GM18873 (cell line): ENCODE measurements around the gene MIR17HG.
"Not testable (repeated sequence)": the region's sequence is repeated elsewhere in the genome, so short reads cannot be mapped to it uniquely, and the experiment has no call there.

ENCODE experiments used
- ATAC-seq: cut with Tn5 transposase; IDR thresholded peaks from one replicate; pipeline ENCODE4 v1.9.1; 2021; ENCODE audit warnings: mild to moderate bottlenecking, moderate library complexity, moderate number of reproducible peaks; ENCODE audit not compliant: unreplicated experiment, low FRiP score

Gene MIR17HG

DNA sequence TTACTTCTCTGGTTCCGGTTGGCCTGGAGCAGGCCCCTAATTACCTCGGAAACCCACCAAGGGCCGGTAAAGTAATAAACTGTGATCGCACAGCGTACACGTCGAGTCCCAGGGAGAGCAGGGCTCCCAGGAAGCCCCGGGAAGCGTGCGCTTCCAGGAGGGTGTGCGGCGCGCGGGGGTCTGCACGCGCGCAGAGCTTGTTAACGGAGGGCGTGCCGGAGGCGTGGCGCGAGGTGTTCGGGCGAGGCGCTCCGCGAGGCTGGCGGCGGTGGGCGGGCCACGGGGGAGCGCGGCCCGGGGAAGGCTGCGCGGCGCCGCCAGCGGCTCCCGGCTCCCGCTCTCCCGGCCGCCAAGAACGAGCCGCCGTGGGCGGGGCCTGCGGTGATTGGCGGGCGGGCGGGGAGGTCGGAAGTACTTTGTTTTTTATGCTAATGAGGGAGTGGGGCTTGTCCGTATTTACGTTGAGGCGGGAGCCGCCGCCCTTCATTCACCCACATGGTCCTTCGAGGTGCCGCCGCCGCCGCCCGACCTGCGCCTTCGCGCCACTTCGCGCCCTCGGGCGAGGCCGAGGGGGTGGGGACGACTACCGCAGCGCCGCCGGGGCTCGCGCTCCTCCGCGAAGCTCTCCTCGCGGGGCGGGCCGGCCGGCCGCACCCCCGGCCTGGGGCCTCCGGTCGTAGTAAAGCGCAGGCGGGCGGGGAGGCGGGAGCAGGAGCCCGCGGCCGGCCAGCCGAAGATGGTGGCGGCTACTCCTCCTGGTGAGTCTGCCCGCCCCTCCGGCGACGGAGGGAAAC, at the start of gene MIR17HG:
MIR17HG (plus strand) TSS at position 486 of the 794 bp plus-strand sequence.
- peak; percentile 52 for ATAC-seq

DNA sequence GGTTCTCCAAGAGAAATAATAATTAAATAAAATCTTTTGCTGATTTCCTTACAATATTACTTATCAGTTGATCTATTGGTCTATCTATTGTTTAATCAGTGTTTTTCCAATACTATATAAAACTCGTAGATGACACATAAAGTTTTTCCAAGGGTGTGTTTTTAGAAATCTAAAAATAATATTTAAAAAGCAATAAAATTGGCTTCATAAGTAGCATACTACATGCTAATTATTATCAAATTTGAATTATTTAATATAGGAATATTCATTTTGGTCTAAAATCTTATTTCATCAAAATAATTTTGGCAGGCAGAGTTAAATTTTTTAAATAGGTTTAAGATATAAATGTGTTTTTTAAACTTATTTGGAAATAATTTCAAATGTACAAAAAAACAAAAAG, 49.4 kb upstream of the MIR17HG start:
- ATAC-seq: no peak

DNA sequence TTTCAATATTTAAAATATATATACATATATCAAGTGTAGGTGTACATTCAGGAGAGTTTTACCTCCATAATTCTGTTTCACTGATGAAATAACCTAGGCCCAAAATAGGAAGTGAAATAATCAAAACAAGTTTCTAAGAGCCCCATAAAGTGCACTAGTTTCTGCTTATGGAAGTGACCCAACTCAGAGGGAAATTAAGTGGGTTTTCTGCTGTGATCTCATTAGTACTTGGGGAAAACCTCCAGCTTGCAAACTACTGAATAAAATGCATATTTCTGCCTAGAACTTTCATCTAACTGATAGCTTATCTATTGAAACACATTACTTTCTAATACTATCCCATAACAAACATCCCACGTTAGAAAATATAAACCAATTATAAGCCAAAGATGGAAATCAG, 45.4 kb upstream of the MIR17HG start:
- peak; percentile 86 for ATAC-seq

DNA sequence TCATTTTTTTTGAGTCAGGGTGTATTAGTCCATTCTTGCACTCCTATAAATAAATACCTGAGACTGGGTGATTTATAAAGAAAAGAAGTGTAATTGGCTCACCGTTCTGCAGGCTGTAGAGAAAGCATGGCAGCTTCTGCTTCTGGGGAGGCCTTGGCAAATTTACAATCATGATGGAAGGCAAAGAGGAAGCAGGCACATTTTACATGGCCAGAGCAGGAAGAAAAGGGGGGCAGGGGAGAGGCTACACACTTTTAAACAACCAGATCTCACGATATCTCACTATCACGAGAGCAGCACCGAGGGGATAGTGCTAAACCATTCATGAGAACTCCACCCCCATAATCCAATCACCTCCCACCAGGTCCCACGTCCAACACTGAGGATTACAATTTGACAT, 44.5 kb upstream of the MIR17HG start:
- ATAC-seq: no peak

DNA sequence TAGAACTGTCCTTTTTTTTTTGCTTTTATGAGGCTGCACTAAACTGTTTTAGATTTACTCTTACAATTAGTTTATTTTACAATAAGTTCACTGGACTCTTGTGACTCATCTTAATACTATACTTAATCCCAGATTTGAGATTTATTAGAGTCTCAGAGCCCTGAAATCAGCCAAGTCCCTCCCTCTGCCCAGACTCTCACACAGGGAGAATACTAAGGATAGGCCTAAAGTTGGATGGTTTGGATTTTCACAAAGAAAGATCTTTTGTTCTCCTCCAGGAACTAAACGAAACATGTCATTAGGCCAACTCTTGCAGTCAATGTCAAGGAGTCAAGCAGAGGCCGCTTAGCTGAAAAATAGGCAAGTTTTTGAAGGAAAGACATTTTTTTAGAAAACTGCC, 42.7 kb upstream of the MIR17HG start:
- ATAC-seq: no peak

DNA sequence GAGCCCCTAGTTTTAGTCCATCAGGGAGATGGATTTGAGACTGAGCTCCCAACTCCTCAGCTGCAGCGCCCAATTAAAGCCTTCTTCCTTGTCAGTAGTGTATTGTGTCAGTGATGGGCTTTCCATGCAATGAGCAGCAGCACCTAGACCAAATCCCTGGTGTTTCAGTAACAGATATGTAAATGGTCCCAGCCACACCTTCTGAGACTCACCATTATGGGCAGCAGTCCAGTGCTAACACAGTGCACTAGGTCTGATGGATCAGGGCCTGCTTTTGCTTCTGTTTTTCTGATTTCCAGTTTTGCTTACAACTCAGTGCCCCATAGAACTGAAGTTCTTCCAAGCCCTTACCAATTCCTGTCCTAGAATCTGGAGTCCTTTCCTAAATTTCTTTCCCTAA, 41.8 kb upstream of the MIR17HG start:
- ATAC-seq: no peak

DNA sequence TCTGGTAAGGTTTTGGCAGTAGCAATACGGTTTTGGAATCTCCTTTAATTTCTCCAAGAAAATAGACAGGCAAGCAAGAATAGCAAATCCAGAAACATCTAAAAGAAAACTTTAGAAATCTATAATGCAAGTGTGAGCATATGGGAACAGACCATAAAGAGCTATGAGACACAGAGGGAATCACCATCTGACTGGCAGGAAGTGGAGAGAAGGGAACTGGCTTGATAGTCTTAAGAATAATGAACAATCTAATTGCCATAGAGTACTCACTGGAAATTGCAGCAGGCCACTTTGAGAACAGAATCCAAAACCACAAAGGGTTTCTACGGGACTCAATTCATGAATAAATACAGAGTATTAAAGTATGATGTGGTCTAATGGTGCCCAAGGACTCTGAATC, 39.6 kb upstream of the MIR17HG start:
- ATAC-seq: no peak

DNA sequence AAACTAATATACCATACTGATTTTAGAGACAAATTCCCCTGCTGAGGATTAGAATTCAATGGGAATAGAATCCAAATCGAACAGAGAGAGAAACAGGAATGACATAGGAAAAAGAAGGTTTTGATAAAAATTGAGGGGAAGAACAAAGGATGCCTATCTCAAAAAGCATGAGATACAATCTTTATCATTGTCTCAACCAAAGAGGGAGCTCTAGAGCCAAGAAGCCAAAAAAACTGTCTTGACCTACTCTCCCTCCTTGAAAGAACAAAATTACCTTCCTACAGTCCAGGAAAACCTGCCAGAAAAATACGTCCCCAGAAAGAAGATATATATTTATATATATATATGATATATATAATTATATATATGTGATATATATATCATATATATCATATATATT, 39.2 kb upstream of the MIR17HG start:
- no peak for ATAC-seq

DNA sequence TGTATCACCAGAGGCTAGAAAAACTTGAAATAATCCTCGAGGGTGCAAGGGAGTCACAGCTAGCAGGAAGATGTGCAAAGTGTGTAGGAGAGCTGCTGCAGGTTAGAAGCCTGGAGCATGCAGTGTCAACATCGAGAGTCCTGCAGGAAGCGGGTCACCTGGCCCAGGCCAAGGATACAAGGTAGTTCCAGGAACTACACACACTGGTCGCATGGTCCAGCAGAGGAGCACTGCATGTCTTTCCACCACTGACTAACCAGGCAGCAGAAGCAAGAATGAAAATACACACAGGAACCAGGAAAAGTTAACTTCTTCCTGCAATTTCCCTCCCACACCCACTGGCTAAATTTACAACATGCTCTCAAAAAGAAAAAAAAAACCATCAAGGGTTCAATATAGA, 36.0 kb upstream of the MIR17HG start:
- no peak for ATAC-seq

DNA sequence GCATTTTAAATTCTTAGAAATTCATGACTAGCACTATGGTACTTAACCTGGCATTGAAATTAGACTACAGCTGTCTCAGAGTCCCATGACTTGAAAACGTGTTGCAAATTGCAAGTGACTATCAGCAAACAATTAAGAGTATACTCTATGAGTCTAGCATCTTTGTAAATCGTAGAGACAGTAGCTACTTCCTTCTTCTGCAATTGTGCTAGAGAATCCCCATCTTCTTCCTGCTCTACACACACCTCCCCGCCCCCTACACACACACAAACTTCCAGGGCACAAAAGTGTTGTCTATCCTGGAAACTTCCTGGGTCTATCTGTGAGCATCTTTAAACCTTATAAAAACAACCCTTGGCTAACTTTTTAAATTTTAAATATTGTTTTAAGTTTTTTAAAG, 35.2 kb upstream of the MIR17HG start:
- no peak for ATAC-seq

DNA sequence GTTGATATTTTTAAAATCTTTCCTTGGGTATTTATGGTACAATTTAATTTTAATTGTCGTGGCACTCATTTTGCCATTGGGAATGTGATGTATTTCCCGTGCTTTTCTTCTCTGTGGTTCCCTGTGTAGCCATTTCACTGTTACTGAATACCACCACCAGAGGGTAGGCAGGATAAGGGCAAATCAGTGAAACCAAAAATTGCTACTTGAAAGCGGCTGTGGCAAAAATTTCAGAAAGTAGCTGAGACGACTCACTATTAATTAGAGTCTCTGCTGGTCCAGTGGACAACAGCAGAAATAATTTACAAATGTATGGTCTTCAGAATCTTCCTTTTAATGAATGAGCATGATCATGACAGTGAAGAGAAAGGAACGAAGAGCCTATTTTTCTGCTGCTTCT, 34.4 kb upstream of the MIR17HG start:
- peak; percentile 74 for ATAC-seq

DNA sequence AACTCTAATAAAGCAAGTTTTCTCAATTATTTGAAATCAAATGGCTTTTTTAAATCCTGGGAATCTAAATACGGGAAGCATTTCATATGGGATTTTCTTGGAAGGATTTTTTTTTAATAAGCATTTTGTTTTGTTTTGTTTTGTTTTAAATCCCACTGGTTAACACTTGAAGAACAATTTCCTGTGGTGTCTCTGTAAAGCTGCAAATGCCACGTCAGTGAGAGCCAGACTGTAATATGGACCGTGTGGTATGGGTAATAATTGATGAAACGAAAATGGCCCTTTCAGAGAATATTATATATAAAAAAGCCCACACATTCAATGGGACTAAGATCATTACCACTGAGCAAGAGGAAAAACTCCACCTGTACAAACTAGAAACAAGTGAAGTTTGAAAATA, 33.9 kb upstream of the MIR17HG start:
- ATAC-seq: peak; percentile 75

DNA sequence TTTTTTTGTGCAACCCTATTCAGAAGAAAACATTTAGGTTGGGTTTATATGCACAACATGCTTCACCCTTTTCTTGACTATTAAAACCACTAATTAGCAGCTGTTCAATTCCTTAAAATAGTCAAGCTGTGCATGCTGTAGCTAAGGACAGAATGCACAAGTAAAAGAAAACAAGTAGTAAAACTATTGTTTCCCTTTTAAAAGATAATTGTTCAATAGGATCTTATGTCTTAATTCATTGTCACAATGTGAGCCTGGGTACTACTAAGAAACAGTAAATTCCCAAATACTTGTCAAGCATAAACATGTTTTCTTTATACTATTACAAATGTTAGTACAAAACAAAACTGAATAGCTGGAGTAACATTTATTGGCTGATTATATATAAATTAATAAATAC, 32.6 kb upstream of the MIR17HG start:
- ATAC-seq: no peak

DNA sequence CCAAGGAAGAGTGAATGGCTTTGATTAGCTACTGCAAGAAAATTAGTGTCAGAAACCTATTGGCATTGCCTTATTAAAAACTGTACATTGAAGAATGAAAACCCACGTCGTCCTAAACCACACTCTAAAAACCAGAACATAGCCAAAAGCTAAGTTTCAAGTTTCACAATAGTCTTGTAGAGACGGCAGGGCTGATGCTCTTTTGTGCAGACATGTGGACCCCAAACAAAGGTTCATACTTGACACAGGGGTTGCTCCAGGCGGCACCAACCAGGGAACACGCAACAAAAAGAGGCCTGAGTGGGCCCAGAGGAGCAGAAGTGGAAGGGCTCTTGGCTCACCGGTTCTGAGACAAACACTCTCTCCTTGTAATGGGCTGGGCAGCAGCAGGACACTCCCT, 28.6 kb upstream of the MIR17HG start:
- ATAC-seq: no peak

DNA sequence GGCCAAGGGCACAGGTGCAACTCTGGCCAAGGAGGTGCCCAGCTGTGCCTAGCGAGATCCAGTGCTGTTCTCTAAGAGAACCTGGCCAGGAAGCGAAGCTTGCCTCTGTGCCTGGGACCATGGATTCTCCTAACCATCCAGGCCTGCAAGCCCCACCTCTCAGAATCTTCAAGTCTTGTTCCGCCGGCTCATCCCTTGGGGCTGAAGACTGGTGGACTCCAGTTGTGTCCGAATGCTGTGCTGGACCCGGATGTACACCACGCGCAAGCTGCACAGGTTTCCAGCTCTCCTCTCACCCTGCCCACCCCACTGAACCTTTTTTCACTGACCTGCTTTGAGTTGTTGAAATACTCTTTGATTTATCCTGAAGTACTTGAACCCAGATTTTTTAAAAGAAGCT, 27.5 kb upstream of the MIR17HG start:
- ATAC-seq: no peak

DNA sequence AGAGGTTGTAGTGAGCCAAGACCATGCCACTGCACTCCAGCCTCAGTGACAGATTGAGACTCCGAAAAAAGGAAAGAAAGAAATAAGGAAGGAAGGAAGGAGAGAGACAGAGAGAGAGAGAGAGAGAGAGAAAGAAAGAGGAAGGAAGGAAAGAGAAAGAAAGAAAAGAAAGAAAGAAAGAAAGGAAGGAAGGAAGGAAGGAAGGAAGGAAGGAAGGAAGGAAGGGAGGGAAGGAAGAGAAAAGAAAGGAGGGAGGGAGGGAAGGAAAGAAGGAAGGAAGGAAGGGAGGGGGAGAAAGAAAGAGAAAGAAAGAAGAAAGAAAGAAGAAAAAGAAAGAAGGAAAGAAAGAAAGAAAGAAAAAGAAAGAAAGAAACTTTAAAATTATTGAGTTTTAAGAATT, 26.5 kb upstream of the MIR17HG start:
- ATAC-seq: not testable (repeated sequence)

DNA sequence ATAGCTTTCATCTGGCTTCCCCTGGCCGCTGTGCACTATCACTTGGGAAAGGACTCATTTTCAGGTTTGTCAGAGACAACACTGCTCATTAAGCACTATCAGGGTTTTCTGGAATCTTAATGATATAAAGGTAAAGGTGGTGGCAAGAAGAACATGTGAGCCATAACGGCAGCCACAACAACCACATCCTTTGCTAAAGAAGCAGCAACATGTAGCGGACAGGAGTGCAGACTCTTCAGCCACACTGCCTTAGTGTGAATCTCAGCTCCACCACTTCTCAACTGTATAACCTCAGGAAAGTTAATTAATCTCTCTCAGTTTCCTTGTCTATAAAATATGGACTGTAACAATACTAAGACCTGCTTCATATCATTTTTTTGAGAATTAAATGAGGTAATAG, 24.1 kb upstream of the MIR17HG start:
- ATAC-seq: no peak

DNA sequence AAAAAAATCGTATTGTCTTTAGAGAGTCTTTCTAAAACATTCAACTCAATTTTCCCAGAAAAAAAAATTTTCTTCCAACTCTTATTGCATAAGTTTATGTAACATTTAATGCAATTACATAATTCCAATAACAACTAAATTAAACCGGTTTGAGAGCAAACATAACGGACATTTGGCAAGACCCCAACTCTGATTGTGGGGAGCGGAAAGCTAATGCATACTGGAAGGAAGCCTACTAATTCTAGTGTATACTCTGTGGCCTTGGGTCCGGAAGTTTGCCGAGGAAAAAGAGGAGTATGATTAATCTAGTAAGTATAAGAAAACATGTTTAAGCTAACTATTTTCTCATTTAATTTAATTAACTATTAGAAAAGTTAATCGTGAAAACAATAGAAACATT, 21.3 kb upstream of the MIR17HG start:
- no peak for ATAC-seq

DNA sequence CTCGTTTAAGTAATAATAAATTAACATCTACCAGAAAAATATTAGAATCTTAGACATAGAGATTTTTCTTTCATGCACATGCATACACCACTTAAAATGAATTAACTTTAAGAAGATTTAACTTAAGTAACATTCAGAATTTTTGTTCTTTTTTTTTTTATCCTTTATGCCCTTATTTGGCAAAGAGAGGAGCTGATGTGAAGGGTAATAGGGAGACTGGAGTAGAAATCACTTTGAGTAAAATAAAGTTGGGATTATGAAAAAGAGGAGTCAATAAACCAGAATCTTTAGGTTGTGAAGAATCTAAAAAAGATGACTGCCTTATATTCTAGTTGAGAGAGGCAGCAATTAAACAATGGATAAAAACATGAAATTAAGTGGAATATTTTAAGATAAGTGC, 18.8 kb upstream of the MIR17HG start:
- no peak for ATAC-seq

DNA sequence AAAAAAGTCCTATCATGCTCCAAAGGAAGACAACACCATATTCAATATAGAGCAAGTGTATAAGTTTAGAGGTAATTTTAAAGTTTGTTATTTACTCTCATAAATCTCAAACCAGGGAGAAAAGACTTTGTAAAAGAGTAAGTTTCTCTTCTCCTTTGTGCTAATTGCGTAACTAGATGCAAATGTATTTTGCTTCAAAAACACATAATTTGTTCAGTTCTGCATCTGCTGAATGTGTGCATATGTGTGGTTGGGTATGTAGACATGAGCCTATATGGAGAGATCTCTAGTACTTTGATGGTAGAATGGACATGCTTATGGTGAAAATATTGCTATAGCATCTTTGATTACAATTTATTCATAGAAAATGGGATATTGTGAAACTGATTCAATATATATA, 17.8 kb upstream of the MIR17HG start:
- no peak for ATAC-seq

DNA sequence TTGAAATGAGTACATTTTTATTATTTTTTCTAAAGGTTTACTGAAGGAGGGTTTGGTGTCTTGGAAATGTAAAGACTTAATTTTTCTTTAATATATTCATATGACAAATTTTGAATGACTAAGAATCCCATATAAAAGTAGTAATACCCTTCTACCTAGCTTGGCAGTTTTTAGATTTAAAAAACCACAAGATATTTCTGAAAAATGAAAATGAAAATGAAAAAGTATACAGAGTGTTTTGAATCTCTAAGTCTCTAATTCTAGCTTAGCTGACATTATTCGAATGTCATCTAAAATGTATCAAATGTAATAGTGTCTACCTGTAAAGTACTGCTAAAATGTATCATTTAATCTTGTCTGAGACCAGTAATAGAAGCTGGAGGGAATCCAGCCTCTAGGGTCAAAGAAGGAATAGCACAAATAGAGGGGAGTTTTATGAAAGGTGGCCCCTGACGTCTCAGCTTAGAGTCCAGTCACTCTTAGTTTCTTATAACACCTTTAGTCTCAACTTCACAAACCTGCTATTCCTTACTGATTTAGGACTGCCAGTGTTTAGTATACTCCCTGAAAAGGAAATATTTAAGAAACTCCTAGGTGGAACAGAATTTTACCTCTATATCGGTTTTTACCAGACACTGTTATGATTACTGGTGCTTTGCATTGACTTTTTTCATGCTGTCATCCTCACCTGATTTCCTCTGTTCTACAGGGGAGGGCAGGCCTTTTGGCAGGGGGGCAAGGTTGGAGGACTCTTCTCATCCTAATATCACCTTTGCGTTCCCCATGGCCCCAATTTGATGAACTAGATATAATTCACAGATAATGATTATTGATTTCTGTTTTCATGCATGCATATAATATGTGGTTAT, 16.2 kb upstream of the MIR17HG start:
- peak; percentile 80 for ATAC-seq

DNA sequence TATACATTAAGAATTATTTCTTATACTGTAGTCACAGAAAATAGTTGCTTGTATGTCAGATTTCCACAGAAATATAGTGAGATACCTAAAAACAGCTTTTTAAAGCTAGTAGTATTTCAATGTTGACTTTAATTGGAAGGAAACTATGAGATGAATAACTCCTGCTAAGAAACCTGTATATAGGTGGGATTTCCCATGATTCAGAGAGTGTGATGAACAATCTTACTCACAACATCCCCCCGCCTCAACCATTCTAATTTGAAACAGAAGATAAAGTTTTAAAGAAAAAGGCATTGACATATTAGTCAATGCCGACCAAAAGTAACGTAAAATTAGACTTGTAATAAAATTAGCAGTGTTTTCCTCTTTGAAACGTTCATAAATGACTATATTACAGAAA, 1.4 kb upstream of the MIR17HG start:
- no peak for ATAC-seq
